NCI-H2081 (cell line): ENCODE data around the gene KRTAP4-11.
"Not testable (repeated sequence)": the region's sequence is repeated elsewhere in the genome, so short reads cannot be mapped to it uniquely, and the experiment has no call there.

Experiments
- DNase-seq, 2 experiments: peaks; one replicate each; lab custom pipeline; 2025; lab: John Stamatoyannopoulos, UW

KRTAP4-11 gene

GRCh38 chr17:41117846-41118386 lies at the start of gene KRTAP4-11:
KRTAP4-11 (minus strand) TSS chr17:41118373; CDS start chr17:41118315, 58 bp downstream.
- not testable (repeated sequence) for DNase-seq

- no peak for DNase-seq
Measured at GRCh38 chr17:41167561-41167960, 49.4 kb upstream of the KRTAP4-11 start.

GRCh38 chr17:41163828-41164227 lies 45.7 kb upstream of the KRTAP4-11 start:
- DNase-seq, result no peak

GRCh38 chr17:41160648-41161047 lies 42.5 kb upstream of the KRTAP4-11 start, which contains the start of gene KRTAP4-4:
KRTAP4-4 (minus strand) TSS chr17:41160748; CDS start chr17:41160691, 57 bp downstream.
- no peak for DNase-seq

- DNase-seq, result not testable (repeated sequence)
Measured at GRCh38 chr17:41160190-41160589, 42.0 kb upstream of the KRTAP4-11 start.

- no peak for DNase-seq
Measured at GRCh38 chr17:41153856-41154255, 35.7 kb upstream of the KRTAP4-11 start.

GRCh38 chr17:41151525-41151924 lies 33.4 kb upstream of the KRTAP4-11 start:
- DNase-seq, result no peak

GRCh38 chr17:41150026-41150425 lies 31.9 kb upstream of the KRTAP4-11 start:
- no peak for DNase-seq

- no peak for DNase-seq
Measured at GRCh38 chr17:41149652-41149985, 31.4 kb upstream of the KRTAP4-11 start, which contains the start of gene KRTAP4-5. KRTAP4-5 (minus strand) TSS chr17:41149825; CDS start chr17:41149767, 58 bp downstream.

- not testable (repeated sequence) for DNase-seq
Measured at GRCh38 chr17:41148971-41149651, 30.9 kb upstream of the KRTAP4-11 start.

- no peak for DNase-seq
Measured at GRCh38 chr17:41147531-41148204, 29.5 kb upstream of the KRTAP4-11 start.

GRCh38 chr17:41145261-41145660 lies 27.1 kb upstream of the KRTAP4-11 start:
- DNase-seq, result no peak

GRCh38 chr17:41144846-41145245 lies 26.7 kb upstream of the KRTAP4-11 start:
- no peak for DNase-seq

- no peak for DNase-seq
Measured at GRCh38 chr17:41141361-41141760, 23.2 kb upstream of the KRTAP4-11 start.

- no peak for DNase-seq
Measured at GRCh38 chr17:41140360-41141131, 22.4 kb upstream of the KRTAP4-11 start, which contains the start of gene KRTAP4-6. KRTAP4-6 (minus strand) TSS chr17:41140544; CDS start chr17:41140487, 57 bp downstream.

- DNase-seq, result not testable (repeated sequence)
Measured at GRCh38 chr17:41139865-41140264, 21.7 kb upstream of the KRTAP4-11 start.

GRCh38 chr17:41133880-41134735 lies 15.9 kb upstream of the KRTAP4-11 start:
- DNase-seq, result no peak

GRCh38 chr17:41131979-41132378 lies 13.8 kb upstream of the KRTAP4-11 start:
- DNase-seq, result no peak

- no peak for DNase-seq
Measured at GRCh38 chr17:41127371-41127770, 9.2 kb upstream of the KRTAP4-11 start.

- no peak for DNase-seq
Measured at GRCh38 chr17:41126412-41126811, 8.2 kb upstream of the KRTAP4-11 start.

- no peak for DNase-seq
Measured at GRCh38 chr17:41125064-41125463, 6.9 kb upstream of the KRTAP4-11 start.
